ENCODE results near the gene PHYHD1.

The PHYHD1 gene

GRCh38 chr9:128921881-128922763, 1.3 kb downstream of the PHYHD1 start:
- peak overlapping the region; percentile 69 to 78 for H3K18ac ChIP-seq (ENCODE audit: low read depth in 1 of 2, low read length in 2 of 2)
- H3K36me3 ChIP-seq (ENCODE audit: control insufficient read depth in 1 of 2, insufficient read depth in 2 of 2, low read depth in 1 of 2, low read length in 2 of 2): peaks cover 9 to 30% of the 10 kb centered on the region in 2 experiments
- WGBS: 4% methylated on average over 25 of the region's 32 CpGs
- peak overlapping the region in 1 of 2 experiments; percentile 35 for H2BK12ac ChIP-seq (ENCODE audit: low read length in 2 of 2)
- H3K9ac ChIP-seq (ENCODE audit: low read length): peak overlapping the region; percentile 88
- H3K4ac ChIP-seq (ENCODE audit: low read depth in 1 of 2, low read length in 2 of 2): peak overlapping the region; percentile 61 to 80
- no peak overlapping the region for H2BK5ac ChIP-seq (ENCODE audit: low read depth, low read length, poor library complexity, severe bottlenecking)
- peak overlapping the region; percentile 64 for H3K4me2 ChIP-seq (ENCODE audit: low read length, poor library complexity, severe bottlenecking)
- H3K4me3 ChIP-seq (ENCODE audit: insufficient read depth in 1 of 2, low read depth in 1 of 2, low read length in 2 of 2): peak overlapping the region; percentile 59 to 78
- H3K27ac ChIP-seq (ENCODE audit: low read length, poor library complexity, severe bottlenecking): peak overlapping the region; percentile 73
- peak overlapping the region; percentile 71 for H4K8ac ChIP-seq (ENCODE audit: low read length)
- H2BK15ac ChIP-seq (ENCODE audit: low read depth, poor library complexity, severe bottlenecking): peak overlapping the region; percentile 49
- DNase-seq: peak; percentile 78
- H3K27me3 ChIP-seq (ENCODE audit: control insufficient read depth in 1 of 2, insufficient read depth in 1 of 2, low read length in 2 of 2): no peaks in the 10 kb centered on the region
- H4K91ac ChIP-seq (ENCODE audit: low read length): peak overlapping the region; percentile 81
- H3K9me3 ChIP-seq (ENCODE audit: control insufficient read depth, low read length): no peaks in the 10 kb centered on the region
- no peak overlapping the region for H3K23ac ChIP-seq (ENCODE audit: low read length in 2 of 2)
- H3K4me1 ChIP-seq (ENCODE audit: control insufficient read depth, insufficient read depth, low read depth, low read length): peaks cover 20% of the 10 kb centered on the region
- peak overlapping the region; percentile 99 for H2BK120ac ChIP-seq (ENCODE audit: low read depth, low read length)
- H2AK5ac ChIP-seq (ENCODE audit: low read length, severe bottlenecking): no peak overlapping the region
- peak overlapping the region; percentile 20 for H2AFZ ChIP-seq (ENCODE audit: low read depth, low read length)
- H3K14ac ChIP-seq (ENCODE audit: low read length in 2 of 2): no peak overlapping the region
- peaks cover 23% of the 10 kb centered on the region for H3K79me1 ChIP-seq (replicated peaks; ENCODE audit: low read length, poor library complexity, severe bottlenecking)

DNA sequence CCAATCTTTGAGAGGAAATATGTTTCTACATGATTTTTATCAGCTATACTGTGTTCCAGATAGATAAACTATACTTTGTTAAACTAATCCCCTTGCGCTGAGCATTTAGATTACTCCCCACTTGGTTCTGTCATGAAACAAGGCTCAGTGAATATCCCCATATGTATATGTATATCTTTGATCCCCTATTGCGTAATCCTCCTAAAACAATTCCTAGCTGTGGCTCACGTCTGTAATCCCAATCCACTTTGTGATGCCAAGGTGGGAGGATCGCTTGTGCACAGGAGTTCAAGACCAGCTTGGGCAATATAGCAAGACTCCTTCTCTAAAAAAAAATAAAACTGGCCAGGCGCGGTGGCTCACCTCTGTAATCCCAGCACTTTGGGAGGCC, 2.7 kb downstream of the PHYHD1 start:
- no peak overlapping the region for H2AK5ac ChIP-seq (ENCODE audit: low read length, severe bottlenecking)
- no peak overlapping the region for H2BK15ac ChIP-seq (ENCODE audit: low read depth, poor library complexity, severe bottlenecking)
- H3K18ac ChIP-seq (ENCODE audit: low read depth in 1 of 2, low read length in 2 of 2): no peak overlapping the region
- peak overlapping the region in 1 of 2 experiments; percentile 13 for H3K4ac ChIP-seq (ENCODE audit: low read depth in 1 of 2, low read length in 2 of 2)
- no peak overlapping the region for H3K14ac ChIP-seq (ENCODE audit: low read length in 2 of 2)
- peaks cover 0 to 18% of the 10 kb centered on the region in 2 experiments for H3K36me3 ChIP-seq (ENCODE audit: control insufficient read depth in 1 of 2, insufficient read depth in 2 of 2, low read depth in 1 of 2, low read length in 2 of 2)
- H4K91ac ChIP-seq (ENCODE audit: low read length): no peak overlapping the region
- H3K23ac ChIP-seq (ENCODE audit: low read length in 2 of 2): no peak overlapping the region
- H2BK12ac ChIP-seq (ENCODE audit: low read length in 2 of 2): no peak overlapping the region
- H2BK5ac ChIP-seq (ENCODE audit: low read depth, low read length, poor library complexity, severe bottlenecking): no peak overlapping the region
- H3K79me1 ChIP-seq (replicated peaks; ENCODE audit: low read length, poor library complexity, severe bottlenecking): peaks cover 20% of the 10 kb centered on the region
- WGBS: 98% methylated on average over 6 of the region's 6 CpGs
- peaks cover 18% of the 10 kb centered on the region for H3K4me1 ChIP-seq (ENCODE audit: control insufficient read depth, insufficient read depth, low read depth, low read length)
- H2BK120ac ChIP-seq (ENCODE audit: low read depth, low read length): no peak overlapping the region
- H3K4me2 ChIP-seq (ENCODE audit: low read length, poor library complexity, severe bottlenecking): no peak overlapping the region
- H4K8ac ChIP-seq (ENCODE audit: low read length): no peak overlapping the region
- no peak for DNase-seq
- no peaks in the 10 kb centered on the region for H3K27me3 ChIP-seq (ENCODE audit: control insufficient read depth in 1 of 2, insufficient read depth in 1 of 2, low read length in 2 of 2)
- H3K9ac ChIP-seq (ENCODE audit: low read length): no peak overlapping the region
- H2AFZ ChIP-seq (ENCODE audit: low read depth, low read length): no peak overlapping the region
- H3K27ac ChIP-seq (ENCODE audit: low read length, poor library complexity, severe bottlenecking): no peak overlapping the region
- no peaks in the 10 kb centered on the region for H3K9me3 ChIP-seq (ENCODE audit: control insufficient read depth, low read length)
- H3K4me3 ChIP-seq (ENCODE audit: insufficient read depth in 1 of 2, low read depth in 1 of 2, low read length in 2 of 2): no peak overlapping the region

GRCh38 chr9:128927731-128928411, 7.1 kb downstream of the PHYHD1 start:
- WGBS: 45% methylated on average over 10 of the region's 10 CpGs

GRCh38 chr9:128928624-128929023, 7.8 kb downstream of the PHYHD1 start:
- Histone ChIP-seq H3K27ac (ENCODE audit: low read length, poor library complexity, severe bottlenecking) (no peak overlapping the region), H2BK12ac (ENCODE audit: low read length in 2 of 2) (no peak overlapping the region), H2BK120ac (ENCODE audit: low read depth, low read length) (no peak overlapping the region), H4K8ac (ENCODE audit: low read length) (no peak overlapping the region), H3K18ac (ENCODE audit: low read depth in 1 of 2, low read length in 2 of 2) (no peak overlapping the region), H3K14ac (ENCODE audit: low read length in 2 of 2) (no peak overlapping the region), H3K79me1 (replicated peaks; ENCODE audit: low read length, poor library complexity, severe bottlenecking) (peaks cover 6% of the 10 kb centered on the region), H4K91ac (ENCODE audit: low read length) (no peak overlapping the region), H2AK5ac (ENCODE audit: low read length, severe bottlenecking) (no peak overlapping the region), H3K9me3 (ENCODE audit: control insufficient read depth, low read length) (no peaks in the 10 kb centered on the region), H3K4me1 (ENCODE audit: control insufficient read depth, insufficient read depth, low read depth, low read length) (peaks cover 3% of the 10 kb centered on the region), H2BK15ac (ENCODE audit: low read depth, poor library complexity, severe bottlenecking) (no peak overlapping the region), H3K27me3 (ENCODE audit: control insufficient read depth in 1 of 2, insufficient read depth in 1 of 2, low read length in 2 of 2) (no peaks in the 10 kb centered on the region), H2BK5ac (ENCODE audit: low read depth, low read length, poor library complexity, severe bottlenecking) (no peak overlapping the region), H3K36me3 (ENCODE audit: control insufficient read depth in 1 of 2, insufficient read depth in 2 of 2, low read depth in 1 of 2, low read length in 2 of 2) (peaks cover 0 to 5% of the 10 kb centered on the region in 2 experiments), H3K4ac (ENCODE audit: low read depth in 1 of 2, low read length in 2 of 2) (no peak overlapping the region), H3K4me3 (ENCODE audit: insufficient read depth in 1 of 2, low read depth in 1 of 2, low read length in 2 of 2) (no peak overlapping the region), H3K4me2 (ENCODE audit: low read length, poor library complexity, severe bottlenecking) (no peak overlapping the region), H3K9ac (ENCODE audit: low read length) (no peak overlapping the region), H3K23ac (ENCODE audit: low read length in 2 of 2) (no peak overlapping the region), H2AFZ (ENCODE audit: low read depth, low read length) (no peak overlapping the region)
- 100% methylated on average over 2 of the region's 2 CpGs for WGBS
- DNase-seq: no peak

More at GRCh38 chr9:128927731-128928411, 7.1 kb downstream of the PHYHD1 start:
- Histone ChIP-seq H3K23ac (ENCODE audit: low read length in 2 of 2) (no peak overlapping the region), H2AFZ (ENCODE audit: low read depth, low read length) (no peak overlapping the region), H3K14ac (ENCODE audit: low read length in 2 of 2) (no peak overlapping the region), H4K8ac (ENCODE audit: low read length) (no peak overlapping the region), H3K4me1 (ENCODE audit: control insufficient read depth, insufficient read depth, low read depth, low read length) (peaks cover 5% of the 10 kb centered on the region), H3K36me3 (ENCODE audit: control insufficient read depth in 1 of 2, insufficient read depth in 2 of 2, low read depth in 1 of 2, low read length in 2 of 2) (peaks cover 0 to 5% of the 10 kb centered on the region in 2 experiments), H3K27ac (ENCODE audit: low read length, poor library complexity, severe bottlenecking) (no peak overlapping the region), H3K4me2 (ENCODE audit: low read length, poor library complexity, severe bottlenecking) (no peak overlapping the region), H2BK120ac (ENCODE audit: low read depth, low read length) (no peak overlapping the region), H4K91ac (ENCODE audit: low read length) (no peak overlapping the region), H3K4ac (ENCODE audit: low read depth in 1 of 2, low read length in 2 of 2) (no peak overlapping the region), H3K18ac (ENCODE audit: low read depth in 1 of 2, low read length in 2 of 2) (no peak overlapping the region), H2BK12ac (ENCODE audit: low read length in 2 of 2) (no peak overlapping the region), H3K79me1 (replicated peaks; ENCODE audit: low read length, poor library complexity, severe bottlenecking) (peaks cover 6% of the 10 kb centered on the region), H2BK5ac (ENCODE audit: low read depth, low read length, poor library complexity, severe bottlenecking) (no peak overlapping the region), H3K9ac (ENCODE audit: low read length) (peak overlapping the region; percentile 41), H2AK5ac (ENCODE audit: low read length, severe bottlenecking) (no peak overlapping the region), H3K9me3 (ENCODE audit: control insufficient read depth, low read length) (no peaks in the 10 kb centered on the region), H2BK15ac (ENCODE audit: low read depth, poor library complexity, severe bottlenecking) (no peak overlapping the region), H3K4me3 (ENCODE audit: insufficient read depth in 1 of 2, low read depth in 1 of 2, low read length in 2 of 2) (no peak overlapping the region), H3K27me3 (ENCODE audit: control insufficient read depth in 1 of 2, insufficient read depth in 1 of 2, low read length in 2 of 2) (no peaks in the 10 kb centered on the region)
- peak; percentile 54 for DNase-seq

Data from mesenchymal stem cell (in vitro differentiated cells and primary cell).